Lung (tissue), 12 donors: ENCODE data around the gene LRIG1. TPM values are rescaled to one million over a fixed set of nuclear protein-coding genes. Genes with fewer than 3 reads are reported as not detected.

Experiments used
- ATAC-seq: fragments of 200-7000 bp; cut with Tn5 transposase; one replicate; pipeline ENCODE4 v1.9.1; 2020; ENCODE audit warnings: moderate number of reproducible peaks; ENCODE audit not compliant: insufficient read depth, low FRiP score
- DNase-seq, 3 donors: peaks; one replicate each; pipeline ENCODE4 v3.0.0-alpha.2; 2013 to 2017
- H3K27ac ChIP-seq, 2 donors: one replicate each; pipeline ENCODE4 v1.5.1; 2013; ENCODE audit warnings: mild to moderate bottlenecking in 2 of 2, moderate library complexity in 2 of 2, control low read depth in 1 of 2, inconsistent platforms in 1 of 2, low read depth in 1 of 2, low read length in 1 of 2
- H3K27me3 ChIP-seq, 3 donors: one replicate each; pipeline ENCODE4 v1.5.1; 2013; ENCODE audit warnings: low read length in 2 of 3; ENCODE audit not compliant: control insufficient read depth in 3 of 3, insufficient read depth in 3 of 3
- H3K36me3 ChIP-seq, 4 donors: one replicate each; pipeline ENCODE4 v1.5.1; 2013; ENCODE audit warnings: low read length in 4 of 4, mild to moderate bottlenecking in 1 of 4, moderate library complexity in 1 of 4; ENCODE audit not compliant: control insufficient read depth in 4 of 4, insufficient read depth in 4 of 4
- H3K4me1 ChIP-seq, 5 donors: one replicate each; pipeline ENCODE4 v1.5.1; 2013; ENCODE audit warnings: low read length in 5 of 5, mild to moderate bottlenecking in 2 of 5, moderate library complexity in 1 of 5; ENCODE audit not compliant: control insufficient read depth in 5 of 5, insufficient read depth in 5 of 5
- H3K4me3 ChIP-seq: one replicate; pipeline ENCODE4 v1.5.1; 2013; ENCODE audit warnings: mild to moderate bottlenecking, control low read depth, moderate library complexity
- H3K9ac ChIP-seq, 2 donors: one replicate each; pipeline ENCODE4 v1.5.1; 2013; ENCODE audit warnings: low read length in 2 of 2, control low read depth in 1 of 2; ENCODE audit not compliant: insufficient read depth in 1 of 2
- H3K9me3 ChIP-seq, 4 donors: one replicate each; pipeline ENCODE4 v1.5.1; 2013; ENCODE audit warnings: low read length in 3 of 4, mild to moderate bottlenecking in 1 of 4, moderate library complexity in 1 of 4; ENCODE audit not compliant: control insufficient read depth in 4 of 4, insufficient read depth in 3 of 4
- CTCF ChIP-seq: IDR thresholded peaks from 2 replicates; pipeline ENCODE4 v1.5.1; 2012; ENCODE audit warnings: mild to moderate bottlenecking; ENCODE audit errors: control extremely low read depth, extremely low read depth
- WGBS, 2 donors: extraction: QIAGEN DNeasy Blood & Tissue Kit; methylation state at CpG; one replicate each; pipeline ENCODE4 v1.1.7; 2013; 5-methylcytosine and 5-hydroxymethylcytosine counted together
- polyA plus RNA-seq, 2 donors: library from polyadenylated mRNA; stranded (reverse); fragments of 200-250 nt; gene quantifications; one replicate each; pipeline ENCODE4 v1.2.1, GENCODE V29; 2013
- total RNA-seq, 2 donors: library from RNA; depleted of rRNA in 1 of 2; stranded (reverse); fragments of >200 nt in 1 of 2; gene quantifications; one replicate each; pipeline ENCODE4 v1.2.1, GENCODE V29; 2014 to 2021
- donor health status: control.
- donor health status: control.
- donor health status: Bipolar disorder and iron deficiency.
- donor health status: healthy.
- donor health status: DM: yes; HTN: yes; CAD: no.

The LRIG1 gene
- total and polyA plus RNA-seq, 4 donors = 21.9 to 97.4 (median 42.2) TPM

DNA sequence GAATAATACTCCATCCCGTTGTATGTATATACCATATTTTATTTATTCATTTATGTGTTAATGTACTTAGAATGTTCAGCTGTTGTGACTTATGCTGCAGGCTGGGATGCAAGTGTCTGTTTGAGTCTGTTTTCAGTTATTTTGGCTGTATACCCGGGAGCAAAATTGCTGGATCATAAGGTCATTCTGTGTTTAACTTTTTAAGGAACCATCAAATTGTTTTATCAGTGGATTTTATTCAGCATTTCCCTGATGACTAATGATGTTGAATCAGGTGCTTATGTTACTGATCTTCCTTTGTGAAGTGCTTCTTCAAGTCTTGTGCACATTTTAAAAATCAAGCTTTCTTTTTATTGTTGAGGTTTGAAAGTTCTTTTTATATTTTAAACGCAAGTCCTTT is 161.9 kb downstream of the LRIG1 start:
- no peak for DNase-seq

GRCh38 chr3:66336333-66336766 is 164.5 kb downstream of the LRIG1 start:
- H3K4me3 ChIP-seq = no peak overlapping the region
- H3K27ac ChIP-seq = no peak overlapping the region
- no peaks in the 10 kb centered on the region for H3K9me3 ChIP-seq
- no peak overlapping the region for H3K9ac ChIP-seq
- no peaks in the 10 kb centered on the region for H3K36me3 ChIP-seq
- 25 to 36% methylated on average over 4 of the region's 4 CpGs for WGBS, 2 donors
- H3K4me1 ChIP-seq = no peaks in the 10 kb centered on the region
- DNase-seq = peak in 2 of 3 donors; percentile 7 to 23
- H3K27me3 ChIP-seq = no peaks in the 10 kb centered on the region
- no peak for TF ChIP-seq CTCF
- no peak for ATAC-seq

More for the DNA sequence above, 161.9 kb downstream of the LRIG1 start:
- 80 to 90% methylated on average over 3 of the region's 3 CpGs for WGBS, 2 donors
- Histone ChIP-seq H3K27me3 (no peaks in the 10 kb centered on the region), H3K36me3 (no peaks in the 10 kb centered on the region), H3K27ac (no peak overlapping the region), H3K4me1 (no peaks in the 10 kb centered on the region), H3K4me3 (no peak overlapping the region), H3K9me3 (no peaks in the 10 kb centered on the region), H3K9ac (no peak overlapping the region)
- TF ChIP-seq CTCF = no peak
- ATAC-seq = no peak

GRCh38 chr3:66335671-66336070 is 165.2 kb downstream of the LRIG1 start:
- Histone ChIP-seq H3K27ac (no peak overlapping the region), H3K27me3 (no peaks in the 10 kb centered on the region), H3K4me1 (no peaks in the 10 kb centered on the region), H3K36me3 (no peaks in the 10 kb centered on the region), H3K9ac (no peak overlapping the region), H3K9me3 (no peaks in the 10 kb centered on the region), H3K4me3 (no peak overlapping the region)
- TF ChIP-seq CTCF = no peak
- no peak for DNase-seq
- 94 to 95% methylated on average over 2 of the region's 2 CpGs for WGBS, 2 donors
- no peak for ATAC-seq
